ENCODE measurements around the gene NDUFS3.
"Not testable (repeated sequence)": the region's sequence is repeated elsewhere in the genome, so short reads cannot be mapped to it uniquely, and the experiment has no call there.

The NDUFS3 gene

GRCh38 chr11:47560426-47560825 is 18.4 kb upstream of the NDUFS3 start:
- peak; percentile 25 for DNase-seq (ENCODE audit: low read depth)

GRCh38 chr11:47562393-47562792 is 16.5 kb upstream of the NDUFS3 start:
- not testable (repeated sequence) for DNase-seq (ENCODE audit: low read depth)

- DNase-seq (ENCODE audit: low read depth): not testable (repeated sequence)
These were observed 14.5 kb upstream of the NDUFS3 start for GRCh38 chr11:47564366-47564765.

GRCh38 chr11:47564933-47565339 is 13.9 kb upstream of the NDUFS3 start:
- no peak for DNase-seq (ENCODE audit: low read depth)

- peak; percentile 74 for DNase-seq (ENCODE audit: low read depth)
These were observed 13.3 kb upstream of the NDUFS3 start, which contains the start of gene PTPMT1 for GRCh38 chr11:47565340-47566148. TSS of gene PTPMT1 (plus strand) at chr11:47565599. CDS start at chr11:47565623, 24 bp downstream.

GRCh38 chr11:47566149-47566698 is 12.7 kb upstream of the NDUFS3 start:
- no peak for DNase-seq (ENCODE audit: low read depth)

- no peak for DNase-seq (ENCODE audit: low read depth)
These were observed 9.2 kb upstream of the NDUFS3 start for GRCh38 chr11:47569646-47570045.

GRCh38 chr11:47570651-47571356 is 8.1 kb upstream of the NDUFS3 start:
- no peak for DNase-seq (ENCODE audit: low read depth)

GRCh38 chr11:47571357-47571729 is 7.5 kb upstream of the NDUFS3 start:
- DNase-seq (ENCODE audit: low read depth): no peak

GRCh38 chr11:47571895-47572294 is 7.0 kb upstream of the NDUFS3 start:
- DNase-seq (ENCODE audit: low read depth): peak; percentile 72

- no peak for DNase-seq (ENCODE audit: low read depth)
These were observed 6.1 kb upstream of the NDUFS3 start for GRCh38 chr11:47572715-47573255.

- no peak for DNase-seq (ENCODE audit: low read depth)
These were observed 5.6 kb upstream of the NDUFS3 start for GRCh38 chr11:47573321-47573720.

GRCh38 chr11:47577460-47578041 is 1.3 kb upstream of the NDUFS3 start:
- no peak for DNase-seq (ENCODE audit: low read depth)

GRCh38 chr11:47583844-47584243 is 5.0 kb downstream of the NDUFS3 start:
- DNase-seq (ENCODE audit: low read depth): no peak

- no peak for DNase-seq (ENCODE audit: low read depth)
These were observed 7.4 kb downstream of the NDUFS3 start, which contains the start of gene FAM180B for GRCh38 chr11:47586098-47586855. TSS of gene FAM180B (plus strand) at chr11:47586678. CDS start at chr11:47586769, 91 bp downstream.

GRCh38 chr11:47587039-47587716 is 8.3 kb downstream of the NDUFS3 start:
- DNase-seq (ENCODE audit: low read depth): no peak

GRCh38 chr11:47587723-47588326 is 9.0 kb downstream of the NDUFS3 start:
- DNase-seq (ENCODE audit: low read depth): no peak

GRCh38 chr11:47589118-47589517 is 10.2 kb downstream of the NDUFS3 start:
- no peak for DNase-seq (ENCODE audit: low read depth)

GRCh38 chr11:47589584-47589976 is 10.7 kb downstream of the NDUFS3 start:
- no peak for DNase-seq (ENCODE audit: low read depth)
